Activated CD4-positive, alpha-beta memory T cell treated with anti-CD3 and anti-CD28 coated beads for 36 hours (primary cell): ENCODE measurements around the gene CHST11. TPM values are rescaled to one million over a fixed set of nuclear protein-coding genes. Genes with fewer than 3 reads are reported as not detected.

Source experiments
- microRNA-seq: library from miRNA; unstranded; fragments of <30 nt; microRNA quantifications from one replicate; pipeline ENCODE4 v1.2.0, GENCODE V29; 2022; ENCODE audit warnings: borderline number of aligned reads, borderline microRNAs expressed, borderline replicate concordance
- total RNA-seq, 2 experiments: library from RNA; stranded (reverse); gene quantifications; one replicate each; pipeline ENCODE4 v1.2.3, GENCODE V29; 2021

CHST11 gene
- total RNA-seq, 2 experiments from 2014 or later = 58.3 to 59.0 TPM

Small RNA genes lying within 50 kb of the gene (microRNA-seq; reads per million reads assigned to microRNA genes)
- gene MIR3922 = 5.5 reads per million, percentile 18 among the genes with 10 or more reads in this experiment

Other genes starting within 250 kb of the CHST11 start
- gene TXNRD1, start 241.2 kb upstream of the CHST11 start, total RNA-seq = 10 to 100 TPM; 82.7 to 82.8 TPM
- 1 to 10 TPM; 4.7 TPM for gene EID3, start 153.2 kb upstream of the CHST11 start, total RNA-seq